SK-N-SH (cell line): ENCODE measurements around the gene PSG4.
"Not testable (repeated sequence)": the region's sequence is repeated elsewhere in the genome, so short reads cannot be mapped to it uniquely, and the experiment has no call there.

Source experiments
- CTCF ChIP-seq: fragments of 200-600 bp; sonication (generic); IDR thresholded peaks from 2 replicates; pipeline ENCODE4 v1.6.1; 2017; ENCODE audit warnings: antibody characterized with exemption, mild to moderate bottlenecking, moderate library complexity
- EZH2phosphoT487 ChIP-seq: fragments of 200-600 bp; sonication (generic); IDR thresholded peaks from 2 replicates; pipeline ENCODE4 v1.6.1; 2017; ENCODE audit warnings: low read depth, mixed run types, mild to moderate bottlenecking, antibody characterized with exemption, moderate library complexity, borderline replicate concordance
- FOXM1 ChIP-seq: IDR thresholded peaks from 2 replicates; pipeline ENCODE4 v1.4.0; 2012; ENCODE audit warnings: low read depth, mild to moderate bottlenecking
- REST ChIP-seq: IDR thresholded peaks from 2 replicates; pipeline ENCODE4 v1.6.1; 2012; ENCODE audit warnings: mild to moderate bottlenecking, low read depth, low read length, moderate library complexity
- RFX5 ChIP-seq: IDR thresholded peaks from 2 replicates; pipeline ENCODE4 v1.6.1; 2012; ENCODE audit warnings: mild to moderate bottlenecking, improper control_type of control experiment, low read length
- USF1 ChIP-seq: IDR thresholded peaks from 2 replicates; pipeline ENCODE4 v1.4.0; 2012; ENCODE audit warnings: low read depth, borderline replicate concordance

GRCh38 chr19:43149788-43150187, 55.6 kb downstream of the PSG4 start:
- not testable (repeated sequence) for TF ChIP-seq FOXM1, CTCF, REST, USF1, RFX5, EZH2phosphoT487
